ENCODE results near the gene ATOH8. TPM values are rescaled to one million over a fixed set of nuclear protein-coding genes. Genes with fewer than 3 reads are reported as not detected.

Gene ATOH8
- total RNA-seq, 6 experiments from 2014 or later = 34.4 to 53.0 (median 45.5) TPM

GRCh38 chr2:85766229-85766628, 12.4 kb downstream of the ATOH8 start:
- Mint-ChIP-seq H3K27me3 (ENCODE audit: insufficient read depth) (peaks cover 7% of the 10 kb centered on the region; the same call in 1 of the 2 replicates), H3K4me3 (no peak overlapping the region), H3K36me3 (ENCODE audit: low read depth) (peaks cover 34% of the 10 kb centered on the region), H3K27ac (no peak overlapping the region), H3K4me1 (ENCODE audit: low read depth) (peaks cover 58% of the 10 kb centered on the region), H3K9me3 (no peaks in the 10 kb centered on the region)
- TF ChIP-seq CTCF (IDR thresholded peaks at IDR 0.05) = no peak
- no peak for DNase-seq

DNA sequence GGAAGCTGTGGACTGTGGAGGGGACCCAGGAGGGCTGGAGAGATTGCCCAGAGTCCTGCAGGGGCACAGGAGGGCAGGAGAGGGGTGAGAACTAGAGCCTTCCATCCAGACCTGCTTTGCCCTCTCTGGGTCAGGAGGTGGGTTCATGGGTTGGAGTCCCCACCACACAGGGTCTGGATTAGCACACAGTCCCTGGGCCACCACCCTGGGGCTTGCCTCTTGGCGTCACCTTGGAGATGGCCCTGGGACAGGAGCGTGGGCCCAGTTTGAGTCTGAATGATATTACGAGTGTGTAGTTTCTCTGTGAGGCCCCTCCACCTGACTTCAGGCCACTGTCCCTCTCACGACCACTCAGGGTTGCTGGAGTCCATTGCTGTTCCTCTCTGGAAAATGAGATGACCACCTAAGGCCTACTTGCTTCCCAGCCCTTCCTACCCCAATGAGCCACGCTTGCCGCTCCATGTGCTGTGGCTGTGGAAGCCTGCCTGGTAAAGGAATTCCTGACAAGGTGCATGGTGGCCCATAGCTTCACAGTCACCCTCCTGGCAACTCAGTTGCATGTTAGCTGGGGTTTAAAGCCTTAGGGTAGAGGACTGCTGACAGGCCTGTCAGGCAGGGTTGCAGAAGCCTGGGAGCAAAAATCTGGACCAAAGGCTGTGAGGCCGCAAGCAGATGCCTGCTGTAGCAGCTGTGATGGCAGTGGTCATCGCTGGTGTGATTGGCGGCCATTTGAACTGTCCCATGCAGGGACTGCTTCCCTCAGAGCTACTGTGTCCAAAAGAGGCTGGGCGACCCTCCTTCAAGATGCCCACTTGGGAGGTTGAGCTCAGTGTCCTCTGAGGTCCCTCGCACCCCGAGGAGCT, 14.2 kb downstream of the ATOH8 start:
- Mint-ChIP-seq H3K9me3 (no peaks in the 10 kb centered on the region), H3K27ac (no peak overlapping the region), H3K27me3 (ENCODE audit: insufficient read depth) (peaks cover 7% of the 10 kb centered on the region; the same call in 1 of the 2 replicates), H3K4me3 (no peak overlapping the region), H3K36me3 (ENCODE audit: low read depth) (peaks cover 39% of the 10 kb centered on the region), H3K4me1 (ENCODE audit: low read depth) (peaks cover 60% of the 10 kb centered on the region)
- no peak for TF ChIP-seq CTCF (IDR thresholded peaks at IDR 0.05)
- no peak for DNase-seq

- no peak for TF ChIP-seq CTCF (IDR thresholded peaks at IDR 0.05)
- H3K27me3 Mint-ChIP-seq (ENCODE audit: insufficient read depth) = peaks cover 7% of the 10 kb centered on the region; the same call in 1 of the 2 replicates
- no peak overlapping the region for H3K27ac Mint-ChIP-seq
- H3K9me3 Mint-ChIP-seq = no peaks in the 10 kb centered on the region
- peaks cover 62% of the 10 kb centered on the region for H3K4me1 Mint-ChIP-seq (ENCODE audit: low read depth)
- H3K36me3 Mint-ChIP-seq (ENCODE audit: low read depth) = peaks cover 37% of the 10 kb centered on the region
- H3K4me3 Mint-ChIP-seq = no peak overlapping the region
- DNase-seq = no peak
These were observed 14.9 kb downstream of the ATOH8 start for GRCh38 chr2:85768713-85769112.

DNA sequence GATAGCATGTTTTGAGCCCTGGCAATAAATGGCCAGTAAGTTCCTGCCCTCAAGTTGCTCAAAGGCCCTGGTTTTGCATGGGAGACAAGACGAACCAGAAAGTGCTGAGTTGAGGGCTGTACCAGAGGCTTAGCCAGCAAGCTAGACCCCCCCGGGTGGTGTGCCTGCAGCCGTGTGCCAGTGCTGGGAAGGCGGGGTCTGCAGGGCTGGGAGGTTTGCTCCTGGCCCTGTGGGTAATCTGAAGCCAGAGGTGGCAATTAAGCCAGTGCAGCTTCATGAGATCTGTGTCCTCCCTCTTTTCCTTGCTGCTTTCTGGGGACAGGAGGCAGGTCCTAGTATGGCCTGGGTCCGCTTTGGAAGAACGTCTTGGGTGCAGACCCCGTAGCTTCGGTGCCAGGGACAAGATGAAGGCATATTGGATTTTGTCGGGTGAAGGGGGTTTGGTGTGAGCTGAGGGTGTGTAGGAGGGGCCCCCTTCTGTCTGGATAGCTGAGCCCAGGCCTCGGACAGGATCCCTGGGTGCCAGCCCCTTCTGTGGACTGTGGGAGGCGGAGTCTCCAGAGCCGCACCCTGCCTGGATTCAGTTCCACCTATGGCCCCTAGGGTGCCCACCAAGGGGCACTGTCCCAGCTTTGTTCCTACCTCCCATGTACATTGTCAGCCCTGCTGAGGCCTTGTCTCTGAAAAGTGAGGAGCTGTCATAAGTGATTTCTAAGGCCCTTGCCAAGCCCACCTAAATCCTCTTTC, 15.6 kb downstream of the ATOH8 start:
- Mint-ChIP-seq H3K4me3 (no peak overlapping the region), H3K27ac (no peak overlapping the region), H3K4me1 (ENCODE audit: low read depth) (peaks cover 67% of the 10 kb centered on the region), H3K9me3 (no peaks in the 10 kb centered on the region), H3K36me3 (ENCODE audit: low read depth) (peaks cover 34% of the 10 kb centered on the region), H3K27me3 (ENCODE audit: insufficient read depth) (peaks cover 7% of the 10 kb centered on the region; the same call in 1 of the 2 replicates)
- TF ChIP-seq CTCF (IDR thresholded peaks at IDR 0.05) = peak; percentile 70
- DNase-seq = no peak

DNA sequence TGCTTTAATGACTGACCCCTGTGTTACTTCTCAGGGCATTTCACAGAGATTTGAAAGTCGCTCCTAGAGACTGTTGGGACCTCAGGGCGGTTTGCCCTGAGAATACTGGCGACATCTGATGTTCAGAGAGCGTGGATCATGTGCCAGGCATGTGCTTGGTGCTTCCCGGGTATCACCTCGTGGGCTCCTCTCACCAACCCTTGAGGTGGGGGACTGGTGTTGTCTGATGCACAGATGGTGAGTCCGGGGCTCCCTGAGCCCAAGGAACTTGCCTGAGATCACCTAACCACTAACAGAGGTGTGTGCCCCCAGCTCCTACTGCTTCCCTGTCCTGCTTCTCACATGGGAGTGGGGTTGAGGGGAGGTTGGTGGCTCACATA, 16.2 kb downstream of the ATOH8 start:
- peaks cover 3% of the 10 kb centered on the region; the same call in 1 of the 2 replicates for H3K27me3 Mint-ChIP-seq (ENCODE audit: insufficient read depth)
- H3K9me3 Mint-ChIP-seq = no peaks in the 10 kb centered on the region
- H3K36me3 Mint-ChIP-seq (ENCODE audit: low read depth) = peaks cover 34% of the 10 kb centered on the region
- no peak overlapping the region for H3K4me3 Mint-ChIP-seq
- TF ChIP-seq CTCF (IDR thresholded peaks at IDR 0.05) = no peak; the same call in 1 of the 2 replicates
- H3K27ac Mint-ChIP-seq = no peak overlapping the region
- peaks cover 68% of the 10 kb centered on the region for H3K4me1 Mint-ChIP-seq (ENCODE audit: low read depth)
- DNase-seq = no peak
